ENCODE results near the gene TRAK1. TPM values are rescaled to one million over a fixed set of nuclear protein-coding genes. Genes with fewer than 3 reads are reported as not detected.

TRAK1 gene
- total and polyA plus RNA-seq, 2 of the 4 experiments (the other 2 are of a cell fraction) = 25.6 to 28.1 TPM

DNA sequence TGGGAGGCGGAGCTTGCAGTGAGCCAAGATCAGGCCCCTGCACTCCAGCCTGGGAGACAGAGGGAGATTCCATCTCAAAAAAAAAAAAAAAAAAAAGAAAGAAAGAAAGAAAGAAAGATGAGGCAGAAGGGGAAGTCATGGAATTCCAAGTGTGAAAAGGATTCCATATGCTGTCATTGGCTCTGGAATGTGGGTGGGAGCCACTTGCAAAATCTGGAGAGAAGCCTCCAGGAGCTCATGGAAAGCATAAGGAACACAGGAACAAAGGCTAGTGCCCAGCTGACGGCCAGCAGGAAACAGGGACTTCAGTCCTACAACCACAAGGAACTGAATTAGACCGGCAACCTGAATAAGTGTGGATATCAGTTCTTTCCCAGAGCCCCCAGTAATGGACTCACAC lies 12.5 kb upstream of the TRAK1 start:
- Histone ChIP-seq H3K56ac (ENCODE audit: extremely low read depth, insufficient read depth, low read length) (no peak overlapping the region), H3K4me2 (ENCODE audit: low read depth, low read length) (no peak overlapping the region), H3K27ac (ENCODE audit: insufficient read depth, low read length) (no peak overlapping the region), H3K14ac (replicated peaks; ENCODE audit: low read depth, low read length) (no peak overlapping the region), H3K36me3 (ENCODE audit: control insufficient read depth, insufficient read depth, low read length) (no peaks in the 10 kb centered on the region), H3K4ac (ENCODE audit: low read depth, low read length) (no peak overlapping the region), H3K18ac (ENCODE audit: low read depth, low read length) (no peak overlapping the region), H3K79me1 (ENCODE audit: low read depth in 1 of 2, low read length in 2 of 2) (peaks cover 18 to 63% of the 10 kb centered on the region in 2 experiments), H2AFZ (replicated peaks; ENCODE audit: low read length, poor library complexity) (no peak overlapping the region), H3K9me1 (ENCODE audit: insufficient read depth, low read length) (peaks cover 19% of the 10 kb centered on the region), H4K5ac (ENCODE audit: low read depth, low read length) (no peak overlapping the region), H3K4me3 (ENCODE audit: insufficient read depth, low read depth, low read length) (no peak overlapping the region), H3K23ac (ENCODE audit: low read depth, low read length) (no peak overlapping the region), H3K4me1 (ENCODE audit: control insufficient read depth, insufficient read depth, low read length) (peaks cover 14% of the 10 kb centered on the region), H4K20me1 (ENCODE audit: insufficient read depth, low read length) (peaks cover 15% of the 10 kb centered on the region; the same call in 1 of the 2 replicates), H4K8ac (ENCODE audit: low read depth in 2 of 2, low read length in 2 of 2) (no peak overlapping the region), H3K27me3 (ENCODE audit: control insufficient read depth, insufficient read depth, low read length) (no peaks in the 10 kb centered on the region), H2BK15ac (ENCODE audit: low read depth, low read length) (no peak overlapping the region), H2AK9ac (replicated peaks; ENCODE audit: low read depth, low read length, poor library complexity) (no peak overlapping the region), H2BK120ac (ENCODE audit: low read depth, low read length) (no peak overlapping the region), H2AK5ac (ENCODE audit: low read depth, low read length) (peak overlapping the region; percentile 0; the same call in 1 of the 2 replicates), H3K9ac (ENCODE audit: low read depth, low read length) (no peak overlapping the region), H4K91ac (ENCODE audit: insufficient read depth, low read depth, low read length) (no peak overlapping the region), H3K9me3 (ENCODE audit: control insufficient read depth, insufficient read depth, low read length) (no peaks in the 10 kb centered on the region), H2BK20ac (ENCODE audit: low read depth, low read length) (no peak overlapping the region), H2BK5ac (ENCODE audit: low read depth, low read length, poor library complexity, severe bottlenecking) (no peak overlapping the region)
- TF ChIP-seq CHD1 (IDR thresholded peaks at IDR 0.05; ENCODE audit: low read depth, low read length) = no peak
- no peak for TF ChIP-seq MXI1 (IDR thresholded peaks at IDR 0.05; ENCODE audit: borderline replicate concordance, low read depth, low read length)
- no peak for TF ChIP-seq RAD21 (IDR thresholded peaks at IDR 0.05; ENCODE audit: low read length)
- TF ChIP-seq NFE2L2 (IDR thresholded peaks at IDR 0.05; ENCODE audit: low read depth, low read length) = no peak
- no peak for TF ChIP-seq MAFK (IDR thresholded peaks at IDR 0.05; ENCODE audit: low read depth, low read length)
- no peak for TF ChIP-seq CEBPB (IDR thresholded peaks at IDR 0.05; ENCODE audit: low read depth, low read length)
- TF ChIP-seq BHLHE40 (IDR thresholded peaks at IDR 0.05; ENCODE audit: low read depth, low read length) = no peak
- BruUV-seq (replicated peaks) = no TSS peak
- dilution Hi-C loops (cut with HindIII; ENCODE audit: low sequenced_read_pairs, unreplicated experiment) = no loop called here
- no peak for ATAC-seq (ENCODE audit: low read depth)
- intact Hi-C loops (cut with micrococcal nuclease) = no loop called here
- DNase-seq = no peak
- POLR2A ChIA-PET (ENCODE audit: unreplicated experiment) = no interaction called here
- WGBS, 2 experiments (ENCODE audit: extremely low coverage in 2 of 2, insufficient read length in 1 of 2) = 100% methylated on average over 1 of the region's 3 CpGs; no CpG with 5 or more reads in 1 of the 2 experiments
- CTCF ChIA-PET = interaction anchor here (0.8 kb wide), 2 partner anchors 21 to 33 kb away, joined by 3 to 4 read pairs; no protein-coding TSS in a partner anchor
- in situ Hi-C loops (cut with MboI; ENCODE audit: low sequenced_read_pairs) = loop anchor here (5.0 kb wide), 1 partner anchor 61 kb away; no protein-coding TSS in a partner anchor
